Stimulated activated CD8-positive, alpha-beta memory T cell treated with anti-CD3 and anti-CD28 coated beads, Interleukin-12 subunit alpha, Interleukin-12 subunit beta, amount 100 ng/mL, for 1 hour (primary cell): ENCODE data around the gene RPL15.
"Not testable (repeated sequence)": the region's sequence is repeated elsewhere in the genome, so short reads cannot be mapped to it uniquely, and the experiment has no call there.

Experiments
- DNase-seq: peaks from one replicate; pipeline ENCODE4 v3.0.0-alpha.2; 2020; ENCODE audit warnings: low read depth

The RPL15 gene

GRCh38 chr3:23889950-23890349, 27.0 kb upstream of the RPL15 start:
- no peak for DNase-seq

DNA sequence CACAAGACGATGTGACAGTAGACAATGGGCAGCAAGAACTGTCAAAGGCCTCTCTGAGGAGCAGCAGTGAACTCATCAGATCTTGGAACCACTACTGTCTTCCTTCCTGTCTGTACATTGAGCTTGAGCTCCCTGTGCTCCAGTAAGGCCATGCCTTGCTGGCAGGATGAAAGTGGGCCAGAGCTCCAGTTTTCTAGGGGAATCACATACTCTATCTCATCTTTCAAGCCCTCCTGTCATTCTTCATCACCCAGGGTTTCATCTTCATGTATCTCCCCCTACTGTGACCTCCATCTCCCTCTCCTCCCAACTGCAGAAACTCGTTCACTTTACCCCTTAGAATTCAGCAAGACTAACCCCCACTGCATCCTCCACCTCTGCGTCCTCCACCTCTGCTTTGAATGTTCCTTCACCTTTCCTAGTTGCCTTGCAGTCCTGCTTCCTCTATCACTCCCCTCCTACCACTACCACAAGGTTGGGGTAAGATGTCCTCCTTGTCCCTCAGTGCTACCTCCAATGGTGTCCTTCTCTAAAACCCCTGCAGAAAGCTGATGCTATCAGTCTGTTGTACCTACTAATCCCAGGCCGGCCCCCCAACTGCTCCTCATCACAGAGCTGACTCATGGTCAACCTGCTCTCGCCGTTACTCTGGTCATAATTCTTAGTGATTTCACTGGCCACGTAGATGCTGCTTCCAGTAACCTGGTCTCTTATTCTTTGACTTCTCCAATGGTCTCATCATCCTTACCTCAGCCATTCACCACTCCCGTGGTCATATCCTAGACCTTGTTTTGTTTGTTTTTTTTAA, 22.5 kb upstream of the RPL15 start:
- no peak for DNase-seq

- DNase-seq: no peak
Observed at GRCh38 chr3:23895181-23895580, 21.8 kb upstream of the RPL15 start.

DNA sequence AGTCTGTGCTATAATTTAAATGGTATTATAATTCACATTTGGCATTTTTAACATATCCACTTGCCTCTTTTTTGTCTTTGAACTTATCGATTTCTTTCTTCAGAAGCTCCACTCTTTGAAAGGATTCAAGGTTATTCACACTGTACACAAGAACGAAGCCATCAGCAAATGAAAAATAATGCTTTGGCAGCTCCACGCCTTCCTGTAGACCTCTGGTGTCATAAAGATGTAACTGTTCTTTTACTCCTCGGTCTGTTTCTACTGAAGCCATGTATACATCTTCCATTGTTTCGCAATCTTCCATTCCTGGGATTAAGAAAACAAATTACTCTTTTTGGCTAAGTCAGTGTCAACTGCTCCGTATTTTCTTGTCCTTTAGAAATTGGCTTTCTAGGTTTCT, 16.2 kb upstream of the RPL15 start:
- no peak for DNase-seq

DNA sequence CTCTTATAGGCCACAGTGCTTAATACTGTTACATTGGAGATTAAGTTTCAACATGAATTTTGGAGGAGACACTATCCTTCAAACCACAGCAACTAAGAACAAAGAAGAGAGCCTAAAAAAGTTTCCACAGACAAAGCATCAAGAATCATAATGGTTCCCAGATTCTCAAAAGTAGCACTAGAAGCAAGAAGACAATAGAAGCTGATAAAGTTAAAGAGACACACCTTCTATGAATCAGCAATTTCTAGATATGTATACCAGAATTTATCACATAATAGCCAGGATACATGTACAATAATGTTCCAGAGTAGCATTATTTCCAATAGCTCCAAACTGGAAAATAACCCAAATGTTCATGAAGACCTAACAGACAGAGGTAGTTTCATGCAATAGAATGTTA, 12.4 kb upstream of the RPL15 start:
- DNase-seq: no peak

DNA sequence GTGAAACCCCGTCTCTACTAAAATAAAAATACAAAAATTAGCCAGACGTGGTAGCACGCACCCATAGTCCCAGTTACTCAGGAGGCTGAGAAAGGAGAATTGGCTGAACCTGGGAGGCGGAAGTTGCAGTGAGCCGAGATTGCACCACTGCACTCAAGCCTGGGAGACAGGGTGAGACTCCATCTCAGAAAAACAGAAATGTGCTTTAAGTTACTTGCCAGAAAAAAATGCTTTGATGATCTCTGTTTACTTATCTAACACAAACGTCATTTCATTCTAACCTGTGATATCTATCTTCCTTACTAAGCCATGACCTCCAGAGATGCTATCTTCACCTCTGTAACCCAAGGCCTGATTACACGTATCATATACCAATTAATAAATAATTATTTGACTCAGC, 7.6 kb upstream of the RPL15 start:
- no peak for DNase-seq

DNA sequence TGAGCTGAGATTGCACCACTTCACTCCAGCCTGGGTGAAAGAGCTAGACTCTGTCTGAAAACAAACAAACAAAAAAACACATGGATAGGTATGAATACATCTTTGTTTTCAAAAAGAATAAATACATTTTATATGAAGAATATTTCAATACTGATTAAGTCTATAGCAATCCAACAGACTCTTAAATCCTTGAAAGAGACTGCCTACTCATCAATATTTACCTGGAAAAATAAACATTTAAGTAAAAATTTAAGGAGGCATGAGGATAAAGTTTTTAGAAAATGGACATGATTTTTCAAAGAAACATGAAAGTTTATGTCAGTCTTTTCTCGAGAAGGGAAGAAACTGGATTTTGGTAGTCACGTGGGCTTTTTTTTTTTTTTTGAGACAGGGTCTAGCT, 5.5 kb upstream of the RPL15 start:
- no peak for DNase-seq

DNA sequence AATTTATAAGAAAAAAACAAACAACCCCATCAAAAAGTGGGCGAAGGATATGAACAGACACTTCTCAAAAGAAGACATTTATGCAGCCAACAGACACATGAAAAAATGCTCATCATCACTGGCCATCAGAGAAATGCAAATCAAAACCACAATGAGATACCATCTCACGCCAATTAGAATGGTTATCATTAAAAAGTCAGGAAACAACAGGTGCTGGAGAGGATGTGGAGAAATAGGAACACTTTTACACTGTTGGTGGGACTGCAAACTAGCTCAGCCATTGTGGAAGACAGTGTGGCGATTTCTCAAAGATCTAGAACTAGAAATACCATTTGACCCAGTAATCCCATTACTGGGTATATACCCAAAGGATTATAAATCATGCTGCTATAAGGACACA, 4.6 kb upstream of the RPL15 start:
- DNase-seq: not testable (repeated sequence)

DNA sequence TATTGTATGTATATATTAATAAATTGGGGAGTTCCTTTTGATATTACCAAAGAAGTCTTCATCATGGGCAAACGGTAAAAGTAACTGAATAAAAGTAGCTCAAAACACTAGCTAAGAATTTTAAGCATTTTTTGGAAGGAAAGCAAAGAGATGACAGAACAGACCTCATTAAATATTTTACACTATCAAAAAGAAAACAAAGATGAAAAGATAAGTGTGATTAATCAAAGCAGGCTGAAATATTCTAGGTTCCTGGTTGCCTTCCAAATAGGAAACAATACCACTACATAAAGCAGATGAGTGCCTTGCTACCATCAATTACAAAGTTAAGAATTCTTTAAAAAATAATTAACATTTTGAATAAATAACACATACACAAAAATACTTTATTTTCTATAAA, 3.8 kb upstream of the RPL15 start:
- no peak for DNase-seq

DNA sequence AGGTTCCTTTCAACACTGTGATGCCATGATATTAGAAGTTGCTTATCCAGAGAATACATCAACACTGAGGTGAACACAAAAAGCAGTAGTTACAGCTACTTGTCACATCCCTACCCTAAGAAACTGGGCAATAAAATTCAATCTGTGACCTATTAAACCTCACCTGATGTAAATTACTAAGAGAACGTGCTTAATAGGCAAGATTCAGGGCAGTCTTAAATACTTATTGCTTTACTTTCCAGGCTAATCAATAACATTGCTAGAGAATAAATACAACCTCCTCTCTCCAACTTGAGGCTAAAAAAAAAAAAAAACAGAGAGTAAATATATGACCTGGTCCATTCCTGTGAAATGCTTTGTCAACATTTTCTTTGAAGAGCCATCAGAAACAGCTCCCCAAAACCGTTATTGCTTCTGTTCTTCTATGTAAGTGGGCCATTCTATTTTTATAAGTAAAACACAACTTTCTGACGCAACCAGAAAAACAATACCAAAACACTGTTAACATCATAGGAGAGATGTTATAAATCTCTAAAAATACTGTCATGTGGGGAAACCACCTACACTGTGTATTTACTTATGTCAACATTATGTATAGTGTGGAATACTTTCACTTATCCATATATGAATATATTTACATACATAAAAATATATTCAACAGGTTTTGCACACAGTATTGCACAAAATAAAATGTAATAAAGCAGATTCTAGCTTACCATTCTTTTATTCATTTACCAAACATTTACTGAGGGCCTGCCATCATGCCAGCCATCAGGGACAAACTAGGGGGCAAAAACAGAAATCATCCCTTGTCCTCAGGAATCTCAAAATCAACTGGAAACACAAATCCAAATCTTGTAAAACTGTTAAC, 2.8 kb upstream of the RPL15 start:
- DNase-seq: no peak

DNA sequence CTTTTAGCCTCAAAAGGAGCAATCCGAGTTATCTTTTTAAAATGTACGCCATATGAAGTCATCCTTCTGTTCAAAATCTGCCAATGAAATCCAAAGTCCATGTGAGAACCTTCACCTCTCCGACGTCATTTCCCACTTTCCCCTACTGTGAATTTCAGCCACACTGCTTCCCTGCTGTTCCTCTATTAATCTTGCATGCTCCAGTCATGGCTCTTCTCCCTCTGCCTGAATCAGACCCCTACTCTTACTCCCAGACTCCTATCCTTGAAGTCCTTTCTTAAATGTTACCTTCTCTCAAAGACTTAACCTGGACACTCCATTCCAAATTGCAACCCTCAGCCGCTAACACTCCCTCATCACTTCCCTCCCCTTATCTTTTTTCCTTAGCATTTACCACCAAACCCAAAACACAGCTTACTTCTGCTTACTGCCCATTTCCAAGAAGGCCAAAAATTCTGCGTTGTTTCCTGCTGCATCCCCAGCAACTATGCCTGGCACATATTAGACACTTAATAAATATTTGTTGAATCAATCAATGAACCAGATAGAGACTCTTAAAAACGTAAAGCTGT, 1.3 kb upstream of the RPL15 start:
- no peak for DNase-seq

- no peak for DNase-seq
Observed at GRCh38 chr3:23916152-23916885, 613 bp upstream of the RPL15 start.

- not testable (repeated sequence) for DNase-seq
Observed at GRCh38 chr3:23917679-23918303, 859 bp downstream of the RPL15 start.

DNA sequence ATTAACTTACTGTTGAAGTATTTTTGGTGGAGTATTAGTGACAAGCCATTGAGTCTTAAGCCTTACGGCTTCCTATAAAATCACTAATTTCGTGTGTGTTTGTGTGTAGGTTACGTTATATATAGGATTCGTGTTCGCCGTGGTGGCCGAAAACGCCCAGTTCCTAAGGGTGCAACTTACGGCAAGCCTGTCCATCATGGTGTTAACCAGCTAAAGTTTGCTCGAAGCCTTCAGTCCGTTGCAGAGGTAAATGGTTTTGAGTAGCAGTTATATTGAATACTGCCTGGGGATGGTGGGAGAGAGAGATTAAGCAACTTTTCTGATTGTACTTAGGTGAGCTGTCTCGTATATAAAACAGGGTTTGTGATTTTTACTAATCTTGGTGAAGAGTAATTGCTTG, 1.4 kb downstream of the RPL15 start:
- DNase-seq: not testable (repeated sequence)

- DNase-seq: no peak
Observed at GRCh38 chr3:23919628-23920027, 2.7 kb downstream of the RPL15 start.

DNA sequence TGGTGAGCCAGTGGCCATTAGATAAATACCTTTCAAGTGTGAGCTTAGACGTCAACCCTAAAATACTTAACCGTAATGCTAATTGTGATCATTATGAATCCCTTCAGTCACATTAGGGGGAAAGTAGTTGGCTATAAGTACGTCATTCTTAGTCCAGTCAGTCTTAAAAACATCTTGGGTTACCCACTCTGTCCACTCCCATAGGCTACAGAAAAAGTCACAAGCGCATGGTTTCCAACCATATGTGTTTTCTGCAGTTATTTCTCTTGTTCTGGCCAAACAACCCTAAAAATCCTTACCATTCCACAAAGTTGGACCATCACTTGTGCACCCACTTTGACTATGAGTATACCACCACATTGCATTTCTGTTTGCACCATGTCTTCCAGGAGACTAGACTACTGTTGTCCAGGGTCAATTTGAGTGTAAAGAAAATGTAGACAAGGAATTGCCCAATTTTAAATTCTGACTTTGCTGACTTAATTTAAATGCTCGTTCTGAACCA, 3.3 kb downstream of the RPL15 start:
- DNase-seq: no peak

DNA sequence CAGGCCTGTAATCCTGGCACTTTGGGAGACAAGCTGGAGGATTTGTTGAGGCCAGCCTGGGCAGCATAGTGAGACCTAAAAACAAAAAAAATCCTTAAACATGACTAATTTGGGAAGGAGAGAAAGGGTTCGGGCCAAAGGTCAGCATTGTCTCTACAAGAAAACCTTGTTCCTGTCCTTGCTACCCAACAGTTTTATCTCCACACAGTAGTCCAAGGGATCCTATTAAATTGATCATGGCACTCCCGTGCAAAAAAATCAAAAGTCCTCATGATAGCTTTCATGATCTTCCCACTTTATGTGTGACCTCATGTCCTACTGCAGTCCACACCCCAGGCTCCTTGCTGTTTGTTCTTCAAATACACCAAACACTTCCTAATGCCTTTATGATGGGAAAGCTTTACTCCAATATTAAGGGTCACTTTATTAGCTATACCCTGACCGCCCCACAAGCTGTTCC, 4.2 kb downstream of the RPL15 start:
- DNase-seq: no peak

DNA sequence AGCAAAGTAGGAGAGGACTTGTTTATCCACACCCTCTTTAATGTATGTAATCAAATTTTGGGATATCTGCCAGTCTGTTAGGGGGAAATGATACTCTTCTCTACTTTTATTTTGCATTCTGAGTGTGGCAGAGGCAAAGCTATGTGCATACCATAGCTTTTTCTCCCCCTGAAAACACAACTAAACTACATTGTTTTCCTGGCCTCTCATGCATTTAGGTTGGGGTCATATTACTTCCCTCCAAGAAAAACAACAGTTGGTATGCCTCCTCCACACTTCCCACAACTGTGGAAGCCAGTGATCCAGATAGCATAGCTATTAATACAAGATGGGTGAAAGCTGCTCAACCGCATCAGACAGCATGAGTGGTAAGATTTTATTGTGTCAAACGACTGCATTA, 6.9 kb downstream of the RPL15 start:
- no peak for DNase-seq

- DNase-seq: no peak
Observed at GRCh38 chr3:23926246-23926645, 9.3 kb downstream of the RPL15 start.

- DNase-seq: no peak
Observed at GRCh38 chr3:23926736-23927135, 9.8 kb downstream of the RPL15 start.

DNA sequence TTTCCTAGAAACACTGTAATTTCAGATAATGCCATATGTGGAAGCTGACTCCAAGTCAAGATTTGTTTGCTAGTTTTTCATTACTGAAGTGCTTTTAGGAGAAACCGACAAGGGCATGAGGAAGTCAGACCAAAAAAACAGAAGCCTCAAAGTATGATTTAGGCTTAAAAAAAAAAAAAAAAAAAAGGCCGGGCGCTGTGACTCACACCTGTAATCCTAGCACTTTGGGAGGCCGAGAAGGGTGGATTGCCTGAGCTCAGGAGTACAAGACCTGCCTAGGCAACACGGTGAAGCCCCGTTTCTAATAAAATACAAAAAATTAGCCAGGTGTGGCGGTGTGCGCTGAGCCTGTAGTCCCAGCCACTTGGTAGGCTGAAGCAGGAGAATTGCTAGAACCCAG, 11.6 kb downstream of the RPL15 start:
- no peak for DNase-seq

- DNase-seq: no peak
Observed at GRCh38 chr3:23931597-23931996, 14.7 kb downstream of the RPL15 start.
